CD14-positive monocyte (primary cell): ENCODE results near the gene ST7. TPM values are rescaled to one million over a fixed set of nuclear protein-coding genes. Genes with fewer than 3 reads are reported as not detected.

ENCODE experiments used
- DNase-seq, 3 donors: peaks; one replicate each; pipeline ENCODE4 v3.0.0-alpha.2; 2011 to 2022
- H2AFZ ChIP-seq: 2 replicates; pipeline ENCODE4 v1.6.0; 2012; ENCODE audit warnings: mild to moderate bottlenecking, low read depth, low read length, inconsistent platforms; ENCODE audit not compliant: insufficient read depth, poor library complexity, severe bottlenecking
- H3K27ac ChIP-seq, 2 donors: 1 replicate in 1 of 2; 2 replicates in 1 of 2; pipeline ENCODE4 v1.5.1; 2012 to 2013; ENCODE audit warnings: low read length in 2 of 2, control low read depth in 1 of 2, inconsistent platforms in 1 of 2, low read depth in 1 of 2, mild to moderate bottlenecking in 1 of 2
- H3K27me3 ChIP-seq, 2 donors: one replicate each; pipeline versions ENCODE4 v1.6.0 to v1.6.1; 2011 to 2013; ENCODE audit warnings: low read length in 2 of 2; ENCODE audit not compliant: control insufficient read depth in 2 of 2, insufficient read depth in 2 of 2
- H3K36me3 ChIP-seq, 2 donors: replicated peaks in 1 of 2; 1 replicate in 1 of 2; 2 replicates in 1 of 2; pipeline versions ENCODE4 v1.5.1 to v1.6.1; 2012 to 2013; ENCODE audit warnings: low read length in 2 of 2, control low read depth in 1 of 2, inconsistent platforms in 1 of 2, mild to moderate bottlenecking in 1 of 2; ENCODE audit not compliant: insufficient read depth in 2 of 2, control insufficient read depth in 1 of 2
- H3K4me1 ChIP-seq, 2 donors: 1 replicate in 1 of 2; 2 replicates in 1 of 2; pipeline versions ENCODE4 v1.5.1 to v1.6.1; 2012 to 2013; ENCODE audit warnings: low read length in 2 of 2, control low read depth in 1 of 2, inconsistent platforms in 1 of 2, mild to moderate bottlenecking in 1 of 2, moderate library complexity in 1 of 2; ENCODE audit not compliant: insufficient read depth in 2 of 2, control insufficient read depth in 1 of 2
- H3K4me2 ChIP-seq: replicated peaks from 2 replicates; pipeline ENCODE3; 2012; ENCODE audit warnings: low read length, moderate library complexity, mild to moderate bottlenecking; ENCODE audit not compliant: poor library complexity, severe bottlenecking; ENCODE audit errors: extremely low read depth
- H3K4me3 ChIP-seq, 3 experiments: fragments of 200-600 bp in 1 of 3; sonication (generic) in 1 of 3; replicated peaks in 1 of 3; 1 replicate in 2 of 3; 2 replicates in 1 of 3; pipeline ENCODE4 v1.5.1; 2011 to 2013; ENCODE audit warnings: low read length in 3 of 3, mild to moderate bottlenecking in 3 of 3, control low read depth in 2 of 3, low read depth in 2 of 3, inconsistent platforms in 1 of 3, moderate library complexity in 1 of 3
- H3K79me2 ChIP-seq: 2 replicates; pipeline ENCODE4 v1.6.0; 2012; ENCODE audit warnings: mild to moderate bottlenecking, control low read depth, inconsistent platforms, low read length, moderate library complexity; ENCODE audit not compliant: insufficient read depth
- H3K9ac ChIP-seq: 2 replicates; pipeline ENCODE4 v1.6.0; 2017; ENCODE audit warnings: low read length, mild to moderate bottlenecking; ENCODE audit not compliant: insufficient read depth, poor library complexity, severe bottlenecking
- H3K9me3 ChIP-seq, 2 donors: replicated peaks in 1 of 2; 1 replicate in 1 of 2; 2 replicates in 1 of 2; pipeline versions ENCODE4 v1.5.1 to v1.6.1; 2012 to 2013; ENCODE audit warnings: low read length in 2 of 2, control low read depth in 1 of 2; ENCODE audit not compliant: control insufficient read depth in 1 of 2, insufficient read depth in 1 of 2
- H4K20me1 ChIP-seq: 2 replicates; pipeline ENCODE4 v1.6.0; 2012; ENCODE audit warnings: mild to moderate bottlenecking, low read length, control low read depth, moderate library complexity; ENCODE audit not compliant: insufficient read depth
- H3K27ac Mint-ChIP-seq, 7 donors: one replicate each; pipeline ENCODE4 v1.8.0; 2020; ENCODE audit warnings: mild to moderate bottlenecking in 7 of 7, mixed read lengths in 7 of 7, moderate library complexity in 6 of 7, inconsistent platforms in 2 of 7
- H3K27me3 Mint-ChIP-seq, 3 donors: one replicate each; pipeline ENCODE4 v1.8.0; 2021 to 2022; ENCODE audit warnings: low read depth in 3 of 3, mild to moderate bottlenecking in 3 of 3, mixed read lengths in 3 of 3, moderate library complexity in 3 of 3, inconsistent platforms in 1 of 3
- H3K36me3 Mint-ChIP-seq, 2 donors: one replicate each; pipeline ENCODE4 v1.8.0; 2020; ENCODE audit warnings: mixed read lengths in 2 of 2, inconsistent platforms in 1 of 2, mild to moderate bottlenecking in 1 of 2
- H3K4me1 Mint-ChIP-seq: one replicate; pipeline ENCODE4 v1.8.0; 2020; ENCODE audit warnings: mild to moderate bottlenecking, mixed read lengths
- H3K4me3 Mint-ChIP-seq, 2 donors: one replicate each; pipeline ENCODE4 v1.8.0; 2020; ENCODE audit warnings: mild to moderate bottlenecking in 2 of 2, mixed read lengths in 2 of 2, moderate library complexity in 1 of 2
- H3K9me3 Mint-ChIP-seq, 7 donors: one replicate each; pipeline ENCODE4 v1.8.0; 2020 to 2022; ENCODE audit warnings: mixed read lengths in 7 of 7, mild to moderate bottlenecking in 6 of 7, moderate library complexity in 6 of 7, inconsistent platforms in 2 of 7
- CTCF ChIP-seq: fragments of 200-600 bp; IDR thresholded peaks from one replicate; pipeline ENCODE4 v1.8.0; 2022; ENCODE audit warnings: antibody characterized with exemption, mild to moderate bottlenecking
- WGBS: methylation state at CpG from one replicate; pipeline ENCODE4 v1.1.5; 2013; ENCODE audit warnings: missing lambda C conversion rate; ENCODE audit not compliant: insufficient coverage; 5-methylcytosine and 5-hydroxymethylcytosine counted together
- intact Hi-C, 2 donors: fragments of 100-400 bp; cut with micrococcal nuclease; formaldehyde crosslinking; loops; one replicate each; pipeline versions ENCODE4 v1.15.0 to v1.15.1; 2023
- polyA plus RNA-seq, 3 donors: library from polyadenylated mRNA; depleted of rRNA in 1 of 3; unstranded in 2 of 3; stranded (reverse) in 1 of 3; fragments of 300-500 nt in 2 of 3; fragments of >200 nt in 1 of 3; fragmentation: Illumina TruSeq in 2 of 3; gene quantifications; 1 replicate in 2 of 3; 2 replicates in 1 of 3; pipeline ENCODE4 v1.2.3, GENCODE V29; 2012 to 2021

The ST7 gene
- polyA plus RNA-seq, 3 donors = 3.6 to 5.5 (median 4.1) TPM

DNA sequence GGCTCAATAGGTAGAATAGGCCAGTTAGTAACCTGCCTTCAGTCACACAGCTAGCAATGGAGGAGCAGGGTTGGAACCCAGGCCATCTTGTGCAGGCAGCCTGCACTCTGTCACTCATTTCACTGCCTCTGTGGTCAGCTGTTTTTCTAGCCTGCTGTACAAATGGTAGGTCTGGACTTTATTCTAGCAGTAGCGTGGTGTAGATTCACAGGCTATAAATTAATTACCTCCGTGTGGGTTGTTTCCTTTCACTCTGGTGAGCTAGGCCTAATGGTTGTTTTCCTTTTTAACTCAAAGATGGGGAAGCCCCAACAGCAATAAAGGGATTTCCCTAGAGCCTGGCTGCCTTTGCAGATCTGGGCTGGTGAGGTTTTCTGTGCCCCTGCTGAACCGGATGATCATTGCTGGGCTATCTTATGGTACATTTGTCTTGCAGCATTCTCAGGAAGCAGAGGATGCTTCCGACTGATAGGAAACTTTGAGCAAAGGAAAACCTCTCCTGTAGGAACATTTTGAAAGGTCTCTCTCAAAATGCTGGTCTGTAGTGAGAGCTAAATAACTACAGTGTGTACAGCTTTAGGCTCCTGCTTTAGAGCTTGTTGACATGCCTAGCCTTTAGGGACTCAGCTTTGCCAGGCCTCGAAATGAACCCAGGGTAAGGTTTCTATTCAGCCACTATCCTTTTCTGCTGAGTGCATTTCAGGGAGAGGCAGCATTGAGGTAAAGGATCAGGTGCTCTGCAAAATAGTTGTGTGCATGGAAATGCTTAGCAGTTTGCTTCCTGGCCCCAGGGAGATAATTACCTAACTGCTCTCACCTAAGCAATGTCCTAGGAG, 157.4 kb downstream of the ST7 start:
- Mint-ChIP-seq H3K4me3 (no peak overlapping the region), H3K9me3 (peaks cover 7 to 15% (median 10%) of the 10 kb centered on the region in 7 donors), H3K27ac (no peak overlapping the region), H3K36me3 (peaks cover 5 to 7% of the 10 kb centered on the region in 2 donors), H3K4me1 (peaks cover 6% of the 10 kb centered on the region), H3K27me3 (peaks cover 0 to 3% (median 0%) of the 10 kb centered on the region in 3 donors)
- Histone ChIP-seq H3K4me2 (no peak overlapping the region), H3K27me3 (no peaks in the 10 kb centered on the region), H4K20me1 (no peaks in the 10 kb centered on the region), H2AFZ (no peak overlapping the region), H3K4me3 (no peak overlapping the region), H3K36me3 (no peaks in the 10 kb centered on the region), H3K79me2 (no peaks in the 10 kb centered on the region), H3K9me3 (no peaks in the 10 kb centered on the region), H3K9ac (no peak overlapping the region), H3K27ac (no peak overlapping the region), H3K4me1 (no peaks in the 10 kb centered on the region)
- intact Hi-C loops = loop anchor here (10.0 kb wide), 2 partner anchors 116 to 126 kb away; no protein-coding TSS in a partner anchor
- peak in 1 of 3 donors; percentile 26 for DNase-seq
- TF ChIP-seq CTCF = no peak
- WGBS = 21% methylated on average over 2 of the region's 5 CpGs

DNA sequence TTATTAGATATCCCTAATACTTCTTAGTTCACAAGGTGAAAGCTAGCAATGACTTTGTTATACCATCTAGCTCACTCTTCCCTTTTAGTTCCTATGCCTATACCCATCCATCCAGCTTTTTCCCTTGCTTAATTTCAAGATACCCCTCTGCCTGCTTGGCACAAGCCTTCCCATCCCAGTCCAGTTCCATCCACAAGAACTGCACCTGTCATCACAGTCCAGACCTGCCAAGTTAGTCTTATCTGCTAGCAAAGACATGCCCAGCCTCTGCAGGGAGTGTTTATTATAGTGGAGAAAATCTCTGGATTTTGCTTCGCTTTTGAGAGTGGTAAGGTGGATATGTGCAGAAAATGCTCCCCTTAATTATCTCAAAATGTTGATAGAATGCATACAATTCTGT, 158.2 kb downstream of the ST7 start:
- Mint-ChIP-seq H3K27ac (no peak overlapping the region), H3K4me1 (peaks cover 6% of the 10 kb centered on the region)
- no peak for DNase-seq

More for the DNA sequence above, 158.2 kb downstream of the ST7 start:
- Histone ChIP-seq H3K9ac (no peak overlapping the region), H3K27ac (no peak overlapping the region), H3K4me1 (no peaks in the 10 kb centered on the region), H3K36me3 (no peaks in the 10 kb centered on the region), H3K27me3 (no peaks in the 10 kb centered on the region), H3K79me2 (no peaks in the 10 kb centered on the region), H3K4me3 (no peak overlapping the region), H2AFZ (no peak overlapping the region), H3K9me3 (no peaks in the 10 kb centered on the region), H3K4me2 (no peak overlapping the region), H4K20me1 (no peaks in the 10 kb centered on the region)
- peaks cover 5 to 8% of the 10 kb centered on the region in 2 donors for H3K36me3 Mint-ChIP-seq
- WGBS = no CpG with 5 or more reads among the region's 1 CpG
- no peak for TF ChIP-seq CTCF
- peaks cover 7 to 13% (median 8%) of the 10 kb centered on the region in 7 donors for H3K9me3 Mint-ChIP-seq
- intact Hi-C loops = loop anchor here (10.0 kb wide), 2 partner anchors 117 to 127 kb away; no protein-coding TSS in a partner anchor
- H3K4me3 Mint-ChIP-seq = no peak overlapping the region
- peaks cover 0 to 3% (median 0%) of the 10 kb centered on the region in 3 donors for H3K27me3 Mint-ChIP-seq
